ENCODE results near the gene ITPR2.

Gene ITPR2

GRCh38 chr12:26374934-26375680, 457.9 kb downstream of the ITPR2 start:
- in situ Hi-C loops (cut with MboI; ENCODE audit: low sequenced_read_pairs): no loop called here

GRCh38 chr12:26373606-26374495, 459.1 kb downstream of the ITPR2 start:
- in situ Hi-C loops (cut with MboI; ENCODE audit: low sequenced_read_pairs): no loop called here

GRCh38 chr12:26372866-26373265, 460.1 kb downstream of the ITPR2 start:
- in situ Hi-C loops (cut with MboI; ENCODE audit: low sequenced_read_pairs): no loop called here

GRCh38 chr12:26370098-26370497, 462.9 kb downstream of the ITPR2 start:
- in situ Hi-C loops (cut with MboI; ENCODE audit: low sequenced_read_pairs): no loop called here

GRCh38 chr12:26369588-26369987, 463.4 kb downstream of the ITPR2 start:
- in situ Hi-C loops (cut with MboI; ENCODE audit: low sequenced_read_pairs): no loop called here

- in situ Hi-C loops (cut with MboI; ENCODE audit: low sequenced_read_pairs): no loop called here
These were observed 464.8 kb downstream of the ITPR2 start for GRCh38 chr12:26367991-26368730.

- in situ Hi-C loops (cut with MboI; ENCODE audit: low sequenced_read_pairs): no loop called here
These were observed 471.0 kb downstream of the ITPR2 start for GRCh38 chr12:26361964-26362363.

GRCh38 chr12:26360062-26360461, 472.9 kb downstream of the ITPR2 start:
- in situ Hi-C loops (cut with MboI; ENCODE audit: low sequenced_read_pairs): no loop called here

- in situ Hi-C loops (cut with MboI; ENCODE audit: low sequenced_read_pairs): no loop called here
These were observed 473.4 kb downstream of the ITPR2 start for GRCh38 chr12:26359576-26359975.

- in situ Hi-C loops (cut with MboI; ENCODE audit: low sequenced_read_pairs): no loop called here
These were observed 474.3 kb downstream of the ITPR2 start for GRCh38 chr12:26358651-26359050.

GRCh38 chr12:26347300-26347699, 485.7 kb downstream of the ITPR2 start:
- in situ Hi-C loops (cut with MboI; ENCODE audit: low sequenced_read_pairs): no loop called here

GRCh38 chr12:26346736-26347135, 486.3 kb downstream of the ITPR2 start:
- in situ Hi-C loops (cut with MboI; ENCODE audit: low sequenced_read_pairs): no loop called here

- in situ Hi-C loops (cut with MboI; ENCODE audit: low sequenced_read_pairs): no loop called here
These were observed 487.5 kb downstream of the ITPR2 start for GRCh38 chr12:26345471-26346003.

GRCh38 chr12:26341491-26341890, 491.5 kb downstream of the ITPR2 start:
- in situ Hi-C loops (cut with MboI; ENCODE audit: low sequenced_read_pairs): no loop called here

- in situ Hi-C loops (cut with MboI; ENCODE audit: low sequenced_read_pairs): no loop called here
These were observed 492.3 kb downstream of the ITPR2 start for GRCh38 chr12:26340649-26341048.

GRCh38 chr12:26339976-26340375, 493.0 kb downstream of the ITPR2 start:
- in situ Hi-C loops (cut with MboI; ENCODE audit: low sequenced_read_pairs): no loop called here

- in situ Hi-C loops (cut with MboI; ENCODE audit: low sequenced_read_pairs): no loop called here
These were observed 494.1 kb downstream of the ITPR2 start for GRCh38 chr12:26338586-26339572.

GRCh38 chr12:26335651-26336050, 497.3 kb downstream of the ITPR2 start:
- in situ Hi-C loops (cut with MboI; ENCODE audit: low sequenced_read_pairs): no loop called here

- in situ Hi-C loops (cut with MboI; ENCODE audit: low sequenced_read_pairs): no loop called here
These were observed 498.3 kb downstream of the ITPR2 start for GRCh38 chr12:26334621-26335124.

- in situ Hi-C loops (cut with MboI; ENCODE audit: low sequenced_read_pairs): no loop called here
These were observed 501.0 kb downstream of the ITPR2 start for GRCh38 chr12:26331960-26332359.
